OCI-LY7 (cell line): ENCODE results near the gene TNIK. TPM values are rescaled to one million over a fixed set of nuclear protein-coding genes. Genes with fewer than 3 reads are reported as not detected.

Experiments used
- BruUV-seq: library from RNA; stranded (reverse); fragments of 400-500 nt; replicated peaks from 2 replicates; lab custom pipeline; 2021; lab: Mats Ljungman, UMichigan
- CTCF ChIA-PET: fragments of 300-600 bp; sonication (Branson Sonifier 250); formaldehyde crosslinking; loops from one replicate; lab custom pipeline; 2022; ENCODE audit warnings: antibody characterized with exemption; ENCODE audit not compliant: unreplicated experiment; lab: Charles Lee
- POLR2A ChIA-PET: fragments of 300-600 bp; sonication (Branson Sonifier 250); formaldehyde crosslinking; loops from one replicate; lab custom pipeline; 2022; ENCODE audit warnings: antibody characterized with exemption; lab: Charles Lee
- DNase-seq: peaks from one replicate; pipeline ENCODE4 v3.0.0-alpha.2; 2015; ENCODE audit warnings: low spot score
- H2AFZ ChIP-seq: fragments of 200-600 bp; sonication (generic), shearing (Covaris generic); 2 replicates; pipeline ENCODE4 v1.6.1; 2014; ENCODE audit warnings: mild to moderate bottlenecking, antibody characterized with exemption, low read length, moderate library complexity
- H3K27ac ChIP-seq: fragments of 200-600 bp; sonication (generic); 2 replicates; pipeline ENCODE4 v1.5.1; 2014; ENCODE audit warnings: mixed run types, low read depth, mild to moderate bottlenecking, moderate library complexity, low read length, inconsistent platforms; ENCODE audit not compliant: poor library complexity, severe bottlenecking
- H3K36me3 ChIP-seq: fragments of 200-600 bp; sonication (generic); 2 replicates; pipeline ENCODE4 v1.6.1; 2014; ENCODE audit warnings: mild to moderate bottlenecking, antibody characterized with exemption, low read length, moderate library complexity, mixed read lengths; ENCODE audit not compliant: insufficient read depth
- H3K4me1 ChIP-seq: fragments of 200-600 bp; sonication (generic); 2 replicates; pipeline ENCODE4 v1.5.1; 2014; ENCODE audit warnings: mild to moderate bottlenecking, low read length; ENCODE audit not compliant: insufficient read depth, poor library complexity, severe bottlenecking
- H3K4me2 ChIP-seq: fragments of 200-600 bp; sonication (generic); 2 replicates; pipeline ENCODE4 v1.6.1; 2014; ENCODE audit warnings: mild to moderate bottlenecking, low read length
- H3K4me3 ChIP-seq: fragments of 200-600 bp; sonication (generic); 2 replicates; pipeline ENCODE4 v1.5.1; 2014; ENCODE audit warnings: mild to moderate bottlenecking, low read depth, low read length; ENCODE audit not compliant: poor library complexity, severe bottlenecking
- H3K79me2 ChIP-seq: fragments of 200-600 bp; sonication (generic); 2 replicates; pipeline ENCODE4 v1.6.1; 2016; ENCODE audit warnings: low read depth, mild to moderate bottlenecking, low read length, moderate library complexity, mixed read lengths; ENCODE audit not compliant: insufficient read depth
- H3K9me2 ChIP-seq: fragments of 200-600 bp; sonication (generic); 2 replicates; pipeline ENCODE4 v1.6.1; 2016; ENCODE audit warnings: mild to moderate bottlenecking, low read length, mixed read lengths; ENCODE audit not compliant: insufficient read depth
- H3K9me3 ChIP-seq: fragments of 200-600 bp; sonication (generic); 2 replicates; pipeline ENCODE4 v1.6.1; 2014; ENCODE audit warnings: mild to moderate bottlenecking, mixed run types, low read length, mixed read lengths
- H4K20me1 ChIP-seq: fragments of 200-600 bp; sonication (generic); 2 replicates; pipeline ENCODE4 v1.6.1; 2014; ENCODE audit warnings: mild to moderate bottlenecking, antibody characterized with exemption, low read length, moderate library complexity, mixed read lengths; ENCODE audit not compliant: insufficient read depth
- EZH2phosphoT487 ChIP-seq: fragments of 200-600 bp; sonication (generic); IDR thresholded peaks from 2 replicates; pipeline ENCODE4 v1.6.1; 2018; ENCODE audit warnings: low read depth, borderline replicate concordance, mild to moderate bottlenecking, mixed run types, antibody characterized with exemption, low read length, moderate library complexity, mixed read lengths
- intact Hi-C: fragments of 100-400 bp; cut with micrococcal nuclease; formaldehyde crosslinking; loops from one replicate; pipeline ENCODE4 v1.10.0; 2022; ENCODE audit not compliant: unreplicated experiment
- total RNA-seq, 2 experiments: library from RNA; depleted of rRNA in 1 of 2; stranded (reverse); fragments of >200 nt in 1 of 2; shearing (Covaris generic) in 1 of 2; gene quantifications; 2 replicates each; pipeline ENCODE4 v1.2.3, GENCODE V29; 2014 to 2022
- TF ChIP-seq, protein P1 (sequence below): fragments of 200-600 bp; sonication (generic); conservative IDR thresholded peaks from 2 replicates; pipeline ENCODE4 v1.5.1; 2014; ENCODE audit warnings: mild to moderate bottlenecking, antibody characterized with exemption, low read length, moderate library complexity, mixed read lengths

The TNIK gene
- total RNA-seq, 2 experiments from 2014 or later, result not detected

DNA sequence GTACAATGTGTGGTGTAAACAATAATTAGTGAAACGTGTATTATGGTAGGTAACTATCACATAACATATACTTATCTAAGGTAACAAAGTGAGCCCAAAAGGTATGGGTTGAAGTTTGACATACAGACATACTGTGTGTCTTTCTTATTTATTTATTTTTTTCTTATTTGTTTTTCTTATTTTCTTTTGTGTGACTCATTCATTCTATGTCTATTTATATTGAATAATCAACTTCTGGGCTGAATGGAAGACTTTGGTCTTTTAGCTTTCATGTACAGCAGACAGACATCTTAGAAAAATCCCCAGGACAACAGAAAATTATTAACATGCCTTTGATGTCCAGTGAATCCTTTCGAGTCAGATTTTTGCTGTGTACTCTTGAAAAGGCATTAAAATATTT lies 233.4 kb downstream of the TNIK start:
- intact Hi-C loops, result no loop called here
- CTCF ChIA-PET, result no interaction called here
- TF ChIP-seq EZH2phosphoT487, result no peak
- TF ChIP-seq, protein P1, sequence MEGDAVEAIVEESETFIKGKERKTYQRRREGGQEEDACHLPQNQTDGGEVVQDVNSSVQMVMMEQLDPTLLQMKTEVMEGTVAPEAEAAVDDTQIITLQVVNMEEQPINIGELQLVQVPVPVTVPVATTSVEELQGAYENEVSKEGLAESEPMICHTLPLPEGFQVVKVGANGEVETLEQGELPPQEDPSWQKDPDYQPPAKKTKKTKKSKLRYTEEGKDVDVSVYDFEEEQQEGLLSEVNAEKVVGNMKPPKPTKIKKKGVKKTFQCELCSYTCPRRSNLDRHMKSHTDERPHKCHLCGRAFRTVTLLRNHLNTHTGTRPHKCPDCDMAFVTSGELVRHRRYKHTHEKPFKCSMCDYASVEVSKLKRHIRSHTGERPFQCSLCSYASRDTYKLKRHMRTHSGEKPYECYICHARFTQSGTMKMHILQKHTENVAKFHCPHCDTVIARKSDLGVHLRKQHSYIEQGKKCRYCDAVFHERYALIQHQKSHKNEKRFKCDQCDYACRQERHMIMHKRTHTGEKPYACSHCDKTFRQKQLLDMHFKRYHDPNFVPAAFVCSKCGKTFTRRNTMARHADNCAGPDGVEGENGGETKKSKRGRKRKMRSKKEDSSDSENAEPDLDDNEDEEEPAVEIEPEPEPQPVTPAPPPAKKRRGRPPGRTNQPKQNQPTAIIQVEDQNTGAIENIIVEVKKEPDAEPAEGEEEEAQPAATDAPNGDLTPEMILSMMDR, result no peak
- DNase-seq, result no peak
- H3K79me2 ChIP-seq, result no peaks in the 10 kb centered on the region
- H3K9me2 ChIP-seq, result no peaks in the 10 kb centered on the region
- no peak overlapping the region for H3K27ac ChIP-seq
- H3K9me3 ChIP-seq, result peaks cover 8% of the 10 kb centered on the region; the same call in 1 of the 2 replicates
- POLR2A ChIA-PET, result no interaction called here
- H3K4me2 ChIP-seq, result no peak overlapping the region
- BruUV-seq, result no TSS peak
- no peaks in the 10 kb centered on the region for H4K20me1 ChIP-seq
- H2AFZ ChIP-seq, result no peak overlapping the region
- H3K4me3 ChIP-seq, result no peak overlapping the region
- H3K36me3 ChIP-seq, result no peaks in the 10 kb centered on the region
- no peaks in the 10 kb centered on the region for H3K4me1 ChIP-seq

DNA sequence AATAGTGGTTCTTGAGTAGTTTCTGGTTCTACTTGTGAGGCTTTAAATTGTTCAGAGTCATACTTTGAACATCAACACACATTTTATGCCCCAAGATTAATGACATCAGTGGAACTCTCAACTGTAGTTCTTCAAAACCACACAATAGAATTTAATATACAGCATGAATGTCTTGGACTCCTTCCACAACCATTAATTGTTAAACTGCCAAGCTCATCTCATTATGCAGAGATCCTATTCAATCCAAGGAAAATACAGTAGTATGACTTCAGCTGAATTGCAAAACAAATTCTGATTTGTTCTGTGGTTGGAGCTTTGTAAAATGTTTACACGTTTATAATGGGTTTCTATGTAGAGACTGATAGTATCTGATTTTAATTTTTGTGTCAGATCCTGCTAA lies 234.5 kb downstream of the TNIK start:
- no peak overlapping the region for H3K4me2 ChIP-seq
- DNase-seq, result no peak
- H2AFZ ChIP-seq, result 0 out of 2 replicates have a peak overlapping the region, but pooled peaks have one; percentile 17
- no TSS peak for BruUV-seq
- ChIA-PET POLR2A (interaction anchor here (1.2 kb wide), 1 partner anchor 40 kb away, joined by 4 read pairs; no protein-coding TSS in a partner anchor), CTCF (no interaction called here)
- H3K9me3 ChIP-seq, result peaks cover 8% of the 10 kb centered on the region; the same call in 1 of the 2 replicates
- no peaks in the 10 kb centered on the region for H3K9me2 ChIP-seq
- TF ChIP-seq, protein P1, result no peak
- no peak for TF ChIP-seq EZH2phosphoT487
- intact Hi-C loops, result no loop called here
- H3K79me2 ChIP-seq, result no peaks in the 10 kb centered on the region
- H3K4me1 ChIP-seq, result no peaks in the 10 kb centered on the region
- no peak overlapping the region for H3K4me3 ChIP-seq
- H3K27ac ChIP-seq, result no peak overlapping the region
- H4K20me1 ChIP-seq, result no peaks in the 10 kb centered on the region
- H3K36me3 ChIP-seq, result no peaks in the 10 kb centered on the region

DNA sequence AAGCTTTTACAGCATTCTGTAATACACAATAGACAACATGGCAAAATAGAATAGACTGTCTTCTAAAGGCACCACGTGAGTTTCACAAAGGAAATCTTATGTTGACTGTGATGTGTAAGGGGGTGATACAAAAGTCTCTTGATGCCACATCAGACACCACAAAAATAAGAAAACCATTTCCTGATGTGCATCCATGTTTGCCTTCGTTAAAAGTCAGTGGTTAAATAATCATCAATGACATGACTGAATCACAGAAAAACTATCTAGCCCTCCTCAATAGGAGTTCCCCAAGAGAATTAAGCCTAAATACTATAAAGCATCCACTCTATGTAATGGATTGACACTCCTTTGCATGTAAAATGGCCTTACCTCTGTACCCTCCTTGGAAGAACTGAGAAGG lies 235.0 kb downstream of the TNIK start:
- intact Hi-C loops, result no loop called here
- H3K4me2 ChIP-seq, result no peak overlapping the region
- ChIA-PET POLR2A (interaction anchor here (1.1 to 1.3 kb wide), 3 partner anchors 15 to 124 kb away, joined by 3 to 4 read pairs (median 4); no protein-coding TSS in a partner anchor), CTCF (no interaction called here)
- 0 out of 2 replicates have a peak overlapping the region, but pooled peaks have one; percentile 17 for H2AFZ ChIP-seq
- peaks cover 8% of the 10 kb centered on the region; the same call in 1 of the 2 replicates for H3K9me3 ChIP-seq
- BruUV-seq, result no TSS peak
- H3K27ac ChIP-seq, result no peak overlapping the region
- H3K79me2 ChIP-seq, result no peaks in the 10 kb centered on the region
- no peaks in the 10 kb centered on the region for H3K9me2 ChIP-seq
- no peak for DNase-seq
- TF ChIP-seq, protein P1, result no peak
- no peak for TF ChIP-seq EZH2phosphoT487
- no peaks in the 10 kb centered on the region for H3K4me1 ChIP-seq
- H3K4me3 ChIP-seq, result no peak overlapping the region
- H3K36me3 ChIP-seq, result no peaks in the 10 kb centered on the region
- no peaks in the 10 kb centered on the region for H4K20me1 ChIP-seq
